GM12878 (cell line): Measurements from ENCODE around the gene LAYN. TPM values are rescaled to one million over a fixed set of nuclear protein-coding genes. Genes with fewer than 3 reads are reported as not detected.

ENCODE experiments used
- ATAC-seq: fragments of 200-7000 bp; cut with Tn5 transposase; 3 replicates; pipeline ENCODE4 v1.9.1; 2020; ENCODE audit warnings: mild to moderate bottlenecking, moderate library complexity
- BruUV-seq: library from RNA; stranded (reverse); fragments of 400-500 nt; replicated peaks from 2 replicates; lab custom pipeline; 2021; lab: Mats Ljungman, UMichigan
- CTCF ChIA-PET: fragments of 300-600 bp; sonication (Branson Sonifier 250); formaldehyde crosslinking; extraction: SDS; loops from one replicate; lab custom pipeline; 2021; ENCODE audit warnings: inconsistent platforms; lab: Yijun Ruan, JAX
- POLR2A ChIA-PET: fragments of 350-600 bp; formaldehyde crosslinking; extraction: SDS; loops from one replicate; lab custom pipeline; 2021; ENCODE audit warnings: inconsistent platforms; lab: Charles Lee
- RAD21 ChIA-PET: fragments of 300-600 bp; sonication (Branson Sonifier 250); formaldehyde crosslinking; loops from one replicate; lab custom pipeline; 2023; ENCODE audit warnings: antibody characterized with exemption; ENCODE audit not compliant: unreplicated experiment; lab: Charles Lee
- SMC1A ChIA-PET: fragments of 300-600 bp; sonication (Branson Sonifier 250); formaldehyde crosslinking; loops from one replicate; lab custom pipeline; 2023; ENCODE audit not compliant: unreplicated experiment, uncharacterized antibody; lab: Charles Lee
- DNase-seq: peaks from one replicate; pipeline ENCODE4 v3.0.0-alpha.2; 2011; ENCODE audit warnings: low read depth, low spot score
- FAIRE-seq: peaks from 3 replicates; lab custom pipeline; 2011; peaks lifted over from hg19 to GRCh38; lab: Jason Lieb, UNC
- H2AFZ ChIP-seq: 2 replicates; pipeline ENCODE4 v1.6.0; 2011; ENCODE audit warnings: low read depth, low read length, control low read depth; ENCODE audit not compliant: control insufficient read depth
- H3K27ac ChIP-seq: 2 replicates; pipeline ENCODE4 v1.5.1; 2011; ENCODE audit warnings: control low read depth; ENCODE audit not compliant: control insufficient read depth, insufficient read depth
- H3K27me3 ChIP-seq, 2 experiments: replicated peaks in 1 of 2; 2 replicates each; pipeline versions ENCODE4 v1.6.0 to v1.6.1; 2011; ENCODE audit warnings: low read length in 1 of 2; ENCODE audit not compliant: control insufficient read depth in 2 of 2, insufficient read depth in 2 of 2
- H3K36me3 ChIP-seq, 2 experiments: 2 replicates each; pipeline ENCODE4 v1.5.1; 2011; ENCODE audit warnings: low read length in 1 of 2; ENCODE audit not compliant: control insufficient read depth in 2 of 2, insufficient read depth in 2 of 2
- H3K4me1 ChIP-seq: 2 replicates; pipeline ENCODE4 v1.6.1; 2011; ENCODE audit warnings: mild to moderate bottlenecking, low read length, moderate library complexity, mixed read lengths; ENCODE audit not compliant: control insufficient read depth, insufficient read depth
- H3K4me2 ChIP-seq: 2 replicates; pipeline ENCODE4 v1.6.0; 2011; ENCODE audit warnings: control low read depth; ENCODE audit not compliant: control insufficient read depth, insufficient read depth
- H3K4me3 ChIP-seq: fragments of 200-600 bp; sonication (generic); 2 replicates; pipeline ENCODE4 v1.5.1; 2016
- H3K79me2 ChIP-seq: 2 replicates; pipeline ENCODE4 v1.6.0; 2011; ENCODE audit warnings: low read length; ENCODE audit not compliant: control insufficient read depth, insufficient read depth
- H3K9ac ChIP-seq: 2 replicates; pipeline ENCODE4 v1.8.0; 2011; ENCODE audit warnings: low read length, control low read depth, mixed read lengths; ENCODE audit not compliant: control insufficient read depth, insufficient read depth
- H3K9me3 ChIP-seq: replicated peaks from 3 replicates; pipeline ENCODE4 v1.5.1; 2011; ENCODE audit warnings: mild to moderate bottlenecking, low read length; ENCODE audit not compliant: control insufficient read depth, insufficient read depth
- H4K20me1 ChIP-seq: 2 replicates; pipeline ENCODE4 v1.6.0; 2011; ENCODE audit not compliant: control insufficient read depth, insufficient read depth
- BCL11A ChIP-seq: IDR thresholded peaks from 2 replicates; pipeline ENCODE4 v1.6.1; 2011; ENCODE audit warnings: low read depth, low read length
- BHLHE40 ChIP-seq, 2 experiments: fragments of 450-650 bp in 1 of 2; IDR thresholded peaks; 2 replicates each; pipeline ENCODE4 v1.6.1; 2011 to 2017; ENCODE audit warnings: low read depth in 2 of 2, borderline replicate concordance in 1 of 2, improper control_type of control experiment in 1 of 2, low read length in 1 of 2, mild to moderate bottlenecking in 1 of 2
- EED ChIP-seq: sonication (generic); IDR thresholded peaks from 2 replicates; pipeline ENCODE4 v1.6.1; 2016; ENCODE audit warnings: antibody characterized with exemption, low read depth
- GABPA ChIP-seq: IDR thresholded peaks from 2 replicates; pipeline ENCODE4 v1.6.1; 2014; ENCODE audit warnings: antibody characterized with exemption, low read depth, mild to moderate bottlenecking, inconsistent platforms
- HDAC6 ChIP-seq: fragments of 200-600 bp; sonication (generic); IDR thresholded peaks from one replicate; pipeline ENCODE4 v1.8.0; 2017; ENCODE audit warnings: antibody characterized with exemption; ENCODE audit not compliant: unreplicated experiment
- JUND ChIP-seq: IDR thresholded peaks from 2 replicates; pipeline ENCODE4 v1.6.1; 2012; ENCODE audit warnings: low read depth, mild to moderate bottlenecking, low read length, improper control_type of control experiment, moderate library complexity
- MYB ChIP-seq: fragments of 150-350 bp; IDR thresholded peaks from 2 replicates; pipeline ENCODE4 v1.6.1; 2014; ENCODE audit warnings: mild to moderate bottlenecking, low read depth, low read length, borderline replicate concordance
- NFYB ChIP-seq: IDR thresholded peaks from 2 replicates; pipeline ENCODE4 v1.6.1; 2011; ENCODE audit warnings: low read depth, mild to moderate bottlenecking, low read length, improper control_type of control experiment, moderate library complexity; ENCODE audit not compliant: insufficient read depth
- POLR2AphosphoS2 ChIP-seq: IDR thresholded peaks from 2 replicates; pipeline ENCODE4 v1.6.1; 2011; ENCODE audit warnings: low read depth, mild to moderate bottlenecking, low read length, improper control_type of control experiment, moderate library complexity
- RFX5 ChIP-seq: IDR thresholded peaks from 2 replicates; pipeline ENCODE4 v1.6.1; 2011; ENCODE audit warnings: low read depth, low read length, improper control_type of control experiment
- SUPT20H ChIP-seq: IDR thresholded peaks from 2 replicates; pipeline ENCODE4 v1.6.1; 2011; ENCODE audit warnings: low read depth, mild to moderate bottlenecking, low read length, moderate library complexity, borderline replicate concordance; ENCODE audit not compliant: control insufficient read depth
- SUZ12 ChIP-seq: fragments of 200-600 bp; sonication (generic); IDR thresholded peaks from one replicate; pipeline ENCODE4 v1.6.1; 2018; ENCODE audit warnings: antibody characterized with exemption, mild to moderate bottlenecking; ENCODE audit not compliant: unreplicated experiment
- WGBS: methylation state at CpG from one replicate; pipeline ENCODE4 v1.1.6; 2016; ENCODE audit warnings: low lambda C conversion rate; ENCODE audit not compliant: insufficient replicate concordance, insufficient coverage; ENCODE audit errors: missing lambda C conversion rate; 5-methylcytosine and 5-hydroxymethylcytosine counted together
- in situ Hi-C: fragments of 300-500 bp; cut with MboI; formaldehyde crosslinking; loops from 9 replicates; pipeline ENCODE4 v1.14.3; 2018; ENCODE audit warnings: mixed read lengths
- intact Hi-C: fragments of 100-400 bp; cut with micrococcal nuclease; formaldehyde crosslinking; loops from one replicate; pipeline ENCODE4 v1.14.2; 2022; ENCODE audit not compliant: unreplicated experiment
- polyA plus RNA-seq, 11 experiments: library from polyadenylated mRNA; depleted of rRNA in 4 of 11; unstranded in 6 of 11; stranded (reverse) in 5 of 11; fragments of >200 nt; fragmentation: Nextera tagmentation in 4 of 11; fragmentation: Illumina TruSeq in 1 of 11; extraction: Ambion mirVana in 4 of 11; extraction: Trizol in 1 of 11; gene quantifications; 1 replicate in 1 of 11; 2 replicates in 10 of 11; pipeline versions ENCODE4 v1.2.1 to v1.2.3, GENCODE V29; 2011 to 2016; ENCODE audit warnings: inconsistent platforms in 2 of 11, missing spikeins in 2 of 11, low read depth in 1 of 11
- total RNA-seq, 4 experiments: library from RNA; depleted of rRNA in 3 of 4; stranded (reverse); fragments of >200 nt in 3 of 4; fragmentation: Illumina TruSeq in 1 of 4; extraction: Trizol in 1 of 4; gene quantifications; 2 replicates each; pipeline versions ENCODE4 v1.2.1 to v1.2.3, GENCODE V29; 2013 to 2021
- TF ChIP-seq, protein P1 (sequence below): fragments of 450-650 bp; IDR thresholded peaks from 2 replicates; pipeline ENCODE4 v1.6.1; 2017; ENCODE audit warnings: mild to moderate bottlenecking, moderate library complexity
- TF ChIP-seq, protein P2 (sequence below): fragments of 450-650 bp; IDR thresholded peaks from 2 replicates; pipeline ENCODE4 v1.6.1; 2016; ENCODE audit warnings: mild to moderate bottlenecking

Gene LAYN
- total and polyA plus RNA-seq, 10 of the 15 experiments (the other 5 are each of a cell fraction or from before 2014, with no cell fraction given) = 0.06 to 0.14 (median 0.10) TPM; not detected in 7

DNA sequence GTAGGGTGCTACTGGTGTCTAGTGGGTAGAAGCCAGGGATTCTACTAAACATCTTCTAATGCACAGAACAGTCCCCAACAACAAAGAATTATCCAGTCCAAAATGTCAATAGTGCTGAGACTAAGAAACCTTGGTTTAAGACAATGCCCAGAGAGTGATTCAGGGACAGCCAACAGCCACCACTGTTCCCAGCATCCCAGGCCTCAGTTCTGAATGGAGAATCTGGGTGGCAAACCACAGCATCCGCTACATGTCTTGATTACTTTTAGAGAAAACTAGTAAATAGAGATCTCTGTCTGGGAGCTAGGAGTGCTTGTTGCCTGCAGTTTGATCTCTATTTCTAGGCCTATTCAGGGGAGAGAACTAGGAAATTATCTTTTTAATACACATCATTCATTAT, 40.8 kb downstream of the LAYN start:
- FAIRE-seq (no peak), ATAC-seq (no peak), DNase-seq (no peak)
- Histone ChIP-seq H2AFZ (no peak overlapping the region), H3K36me3 (no peaks in the 10 kb centered on the region), H4K20me1 (no peaks in the 10 kb centered on the region), H3K27ac (no peak overlapping the region), H3K4me2 (no peak overlapping the region), H3K4me3 (no peak overlapping the region), H3K9me3 (no peaks in the 10 kb centered on the region), H3K27me3 (no peaks in the 10 kb centered on the region), H3K79me2 (no peaks in the 10 kb centered on the region), H3K9ac (no peak overlapping the region), H3K4me1 (no peaks in the 10 kb centered on the region; the same call in 1 of the 2 replicates)
- SMC1A ChIA-PET = interaction anchor here (0.8 to 1.2 kb wide), 3 partner anchors 75 to 260 kb away, joined by 3 read pairs; no protein-coding TSS in a partner anchor
- POLR2A ChIA-PET = interaction anchor here (0.8 kb wide), 1 partner anchor 188 kb away, joined by 3 read pairs; no protein-coding TSS in a partner anchor
- CTCF ChIA-PET = interaction anchor here (0.6 to 1.6 kb wide), 2 partner anchors 9 to 247 kb away, joined by 3 read pairs; no protein-coding TSS in a partner anchor
- in situ Hi-C loops = no loop called here
- RAD21 ChIA-PET = interaction anchor here (1.0 kb wide), 1 partner anchor 196 kb away, joined by 4 read pairs; no protein-coding TSS in a partner anchor
- intact Hi-C loops = no loop called here
- WGBS = 92% methylated on average over 1 of the region's 1 CpG
- BruUV-seq = no TSS peak
- no peak for TF ChIP-seq GABPA
- no peak for TF ChIP-seq SUPT20H
- no peak for TF ChIP-seq RFX5
- TF ChIP-seq HDAC6 = no peak
- no peak for TF ChIP-seq SUZ12
- TF ChIP-seq, protein P1, sequence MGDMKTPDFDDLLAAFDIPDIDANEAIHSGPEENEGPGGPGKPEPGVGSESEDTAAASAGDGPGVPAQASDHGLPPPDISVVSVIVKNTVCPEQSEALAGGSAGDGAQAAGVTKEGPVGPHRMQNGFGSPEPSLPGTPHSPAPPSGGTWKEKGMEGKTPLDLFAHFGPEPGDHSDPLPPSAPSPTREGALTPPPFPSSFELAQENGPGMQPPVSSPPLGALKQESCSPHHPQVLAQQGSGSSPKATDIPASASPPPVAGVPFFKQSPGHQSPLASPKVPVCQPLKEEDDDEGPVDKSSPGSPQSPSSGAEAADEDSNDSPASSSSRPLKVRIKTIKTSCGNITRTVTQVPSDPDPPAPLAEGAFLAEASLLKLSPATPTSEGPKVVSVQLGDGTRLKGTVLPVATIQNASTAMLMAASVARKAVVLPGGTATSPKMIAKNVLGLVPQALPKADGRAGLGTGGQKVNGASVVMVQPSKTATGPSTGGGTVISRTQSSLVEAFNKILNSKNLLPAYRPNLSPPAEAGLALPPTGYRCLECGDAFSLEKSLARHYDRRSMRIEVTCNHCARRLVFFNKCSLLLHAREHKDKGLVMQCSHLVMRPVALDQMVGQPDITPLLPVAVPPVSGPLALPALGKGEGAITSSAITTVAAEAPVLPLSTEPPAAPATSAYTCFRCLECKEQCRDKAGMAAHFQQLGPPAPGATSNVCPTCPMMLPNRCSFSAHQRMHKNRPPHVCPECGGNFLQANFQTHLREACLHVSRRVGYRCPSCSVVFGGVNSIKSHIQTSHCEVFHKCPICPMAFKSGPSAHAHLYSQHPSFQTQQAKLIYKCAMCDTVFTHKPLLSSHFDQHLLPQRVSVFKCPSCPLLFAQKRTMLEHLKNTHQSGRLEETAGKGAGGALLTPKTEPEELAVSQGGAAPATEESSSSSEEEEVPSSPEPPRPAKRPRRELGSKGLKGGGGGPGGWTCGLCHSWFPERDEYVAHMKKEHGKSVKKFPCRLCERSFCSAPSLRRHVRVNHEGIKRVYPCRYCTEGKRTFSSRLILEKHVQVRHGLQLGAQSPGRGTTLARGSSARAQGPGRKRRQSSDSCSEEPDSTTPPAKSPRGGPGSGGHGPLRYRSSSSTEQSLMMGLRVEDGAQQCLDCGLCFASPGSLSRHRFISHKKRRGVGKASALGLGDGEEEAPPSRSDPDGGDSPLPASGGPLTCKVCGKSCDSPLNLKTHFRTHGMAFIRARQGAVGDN = no peak
- no peak for TF ChIP-seq BHLHE40 (IDR thresholded peaks at IDR 0.05; ENCODE audit: borderline replicate concordance in 1 of 2, low read depth in 2 of 2, low read length in 1 of 2)
- TF ChIP-seq NFYB = no peak
- no peak for TF ChIP-seq POLR2AphosphoS2
- TF ChIP-seq JUND = no peak
- TF ChIP-seq, protein P2, sequence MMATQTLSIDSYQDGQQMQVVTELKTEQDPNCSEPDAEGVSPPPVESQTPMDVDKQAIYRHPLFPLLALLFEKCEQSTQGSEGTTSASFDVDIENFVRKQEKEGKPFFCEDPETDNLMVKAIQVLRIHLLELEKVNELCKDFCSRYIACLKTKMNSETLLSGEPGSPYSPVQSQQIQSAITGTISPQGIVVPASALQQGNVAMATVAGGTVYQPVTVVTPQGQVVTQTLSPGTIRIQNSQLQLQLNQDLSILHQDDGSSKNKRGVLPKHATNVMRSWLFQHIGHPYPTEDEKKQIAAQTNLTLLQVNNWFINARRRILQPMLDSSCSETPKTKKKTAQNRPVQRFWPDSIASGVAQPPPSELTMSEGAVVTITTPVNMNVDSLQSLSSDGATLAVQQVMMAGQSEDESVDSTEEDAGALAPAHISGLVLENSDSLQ = no peak
- no peak for TF ChIP-seq EED
- TF ChIP-seq MYB = no peak
- no peak for TF ChIP-seq BCL11A
